ENCODE data around the gene SEC23IP. TPM values are rescaled to one million over a fixed set of nuclear protein-coding genes. Genes with fewer than 3 reads are reported as not detected.

Gene SEC23IP
- total RNA-seq, 3 donors from 2014 or later (not counting 1 experiment from before 2014, with no cell fraction given): 45.1 to 54.5 (median 49.4) TPM

DNA sequence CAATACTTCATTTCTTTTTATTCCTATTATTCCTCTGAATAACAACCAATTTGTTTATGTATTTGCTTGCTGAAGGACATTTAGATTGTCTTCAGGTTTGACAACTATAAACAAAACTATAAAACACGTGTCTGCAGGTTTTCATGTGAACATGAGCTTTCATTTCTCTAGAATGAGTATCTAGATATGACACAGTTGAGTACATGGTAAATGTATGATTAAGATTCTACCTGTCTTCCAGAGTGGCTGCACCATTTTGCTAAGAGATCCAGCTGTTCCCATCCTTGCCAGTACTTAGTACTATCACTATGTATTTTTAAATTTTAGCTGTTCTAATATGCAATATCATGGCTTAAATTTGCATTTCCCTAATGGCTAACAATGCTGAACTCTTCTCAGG lies 30.0 kb upstream of the SEC23IP start:
- Histone ChIP-seq H3K27ac (ENCODE audit: low read length) (no peak overlapping the region), H3K4me3 (ENCODE audit: low read length) (no peak overlapping the region), H3K36me3 (ENCODE audit: control insufficient read depth, insufficient read depth, low read length) (peaks cover 7% of the 10 kb centered on the region), H3K27me3 (ENCODE audit: control insufficient read depth, insufficient read depth, low read length) (no peaks in the 10 kb centered on the region), H3K9me3 (ENCODE audit: control insufficient read depth, insufficient read depth, low read length) (peaks cover 5% of the 10 kb centered on the region), H3K4me1 (ENCODE audit: control insufficient read depth, insufficient read depth, low read length) (no peaks in the 10 kb centered on the region)
- peaks cover 14% of the 10 kb centered on the region for H3K36me3 Mint-ChIP-seq
- DNase-seq (no peak), ATAC-seq (no peak)
- TF ChIP-seq, protein P1, sequence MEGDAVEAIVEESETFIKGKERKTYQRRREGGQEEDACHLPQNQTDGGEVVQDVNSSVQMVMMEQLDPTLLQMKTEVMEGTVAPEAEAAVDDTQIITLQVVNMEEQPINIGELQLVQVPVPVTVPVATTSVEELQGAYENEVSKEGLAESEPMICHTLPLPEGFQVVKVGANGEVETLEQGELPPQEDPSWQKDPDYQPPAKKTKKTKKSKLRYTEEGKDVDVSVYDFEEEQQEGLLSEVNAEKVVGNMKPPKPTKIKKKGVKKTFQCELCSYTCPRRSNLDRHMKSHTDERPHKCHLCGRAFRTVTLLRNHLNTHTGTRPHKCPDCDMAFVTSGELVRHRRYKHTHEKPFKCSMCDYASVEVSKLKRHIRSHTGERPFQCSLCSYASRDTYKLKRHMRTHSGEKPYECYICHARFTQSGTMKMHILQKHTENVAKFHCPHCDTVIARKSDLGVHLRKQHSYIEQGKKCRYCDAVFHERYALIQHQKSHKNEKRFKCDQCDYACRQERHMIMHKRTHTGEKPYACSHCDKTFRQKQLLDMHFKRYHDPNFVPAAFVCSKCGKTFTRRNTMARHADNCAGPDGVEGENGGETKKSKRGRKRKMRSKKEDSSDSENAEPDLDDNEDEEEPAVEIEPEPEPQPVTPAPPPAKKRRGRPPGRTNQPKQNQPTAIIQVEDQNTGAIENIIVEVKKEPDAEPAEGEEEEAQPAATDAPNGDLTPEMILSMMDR (IDR thresholded peaks at IDR 0.05): no peak
- no peak overlapping the region for H3K4me3 Mint-ChIP-seq
- H3K9me3 Mint-ChIP-seq: peaks cover 2 to 7% of the 10 kb centered on the region in 2 donors
- peak overlapping the region in 1 of 2 donors; percentile 46 for H3K27ac Mint-ChIP-seq
- peaks cover 43 to 53% of the 10 kb centered on the region in 2 donors for H3K4me1 Mint-ChIP-seq
- intact Hi-C loops (cut with micrococcal nuclease): no loop called here
- 60% methylated on average over 1 of the region's 1 CpG for WGBS (ENCODE audit: insufficient coverage)
- H3K27me3 Mint-ChIP-seq (ENCODE audit: low read depth in 2 of 2): no peaks in the 10 kb centered on the region

DNA sequence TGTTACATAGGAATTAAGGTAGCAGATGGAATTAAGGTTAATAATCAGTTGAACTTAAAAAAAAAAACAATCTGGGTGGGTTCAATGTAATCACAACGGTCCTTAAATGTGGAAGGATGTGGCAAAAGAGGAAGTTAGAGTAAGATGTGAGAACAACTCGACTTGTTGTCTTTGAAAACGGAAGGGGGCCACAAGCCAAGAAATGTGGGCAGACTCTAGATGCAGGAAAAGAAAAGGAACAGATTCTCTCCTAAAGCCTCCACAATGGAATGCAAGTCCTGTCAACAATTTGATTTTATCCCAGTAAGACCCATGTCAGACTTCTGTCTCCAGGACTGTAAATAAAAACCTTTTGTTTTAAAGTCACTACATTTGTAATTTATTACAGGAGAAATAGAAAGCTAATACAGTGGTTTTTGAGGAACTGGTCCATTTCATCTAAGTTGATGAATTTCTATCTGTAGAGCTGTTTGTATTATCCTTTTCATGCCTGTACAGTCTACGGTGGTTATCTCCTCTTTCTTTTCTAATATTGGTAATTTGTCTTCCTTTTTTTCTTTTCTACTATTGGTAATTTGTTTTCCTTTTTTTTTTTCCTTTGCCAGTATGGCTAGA lies 28.5 kb upstream of the SEC23IP start:
- peaks cover 53 to 63% of the 10 kb centered on the region in 2 donors for H3K4me1 Mint-ChIP-seq
- peaks cover 14% of the 10 kb centered on the region for H3K36me3 Mint-ChIP-seq
- intact Hi-C loops (cut with micrococcal nuclease): no loop called here
- no peak for ATAC-seq
- no peaks in the 10 kb centered on the region for H3K27me3 Mint-ChIP-seq (ENCODE audit: low read depth in 2 of 2)
- H3K4me1 ChIP-seq (ENCODE audit: control insufficient read depth, insufficient read depth, low read length): no peaks in the 10 kb centered on the region
- no peaks in the 10 kb centered on the region for H3K27me3 ChIP-seq (ENCODE audit: control insufficient read depth, insufficient read depth, low read length)
- TF ChIP-seq, protein P1 (IDR thresholded peaks at IDR 0.05): no peak
- peaks cover 5% of the 10 kb centered on the region for H3K9me3 ChIP-seq (ENCODE audit: control insufficient read depth, insufficient read depth, low read length)
- no peak for DNase-seq
- WGBS (ENCODE audit: insufficient coverage): 6% methylated on average over 2 of the region's 4 CpGs
- H3K4me3 Mint-ChIP-seq: no peak overlapping the region
- no peak overlapping the region for H3K4me3 ChIP-seq (ENCODE audit: low read length)
- H3K27ac Mint-ChIP-seq: peak overlapping the region; percentile 2 to 41
- peaks cover 2 to 7% of the 10 kb centered on the region in 2 donors for H3K9me3 Mint-ChIP-seq
- H3K36me3 ChIP-seq (ENCODE audit: control insufficient read depth, insufficient read depth, low read length): no peaks in the 10 kb centered on the region
- no peak overlapping the region for H3K27ac ChIP-seq (ENCODE audit: low read length)

DNA sequence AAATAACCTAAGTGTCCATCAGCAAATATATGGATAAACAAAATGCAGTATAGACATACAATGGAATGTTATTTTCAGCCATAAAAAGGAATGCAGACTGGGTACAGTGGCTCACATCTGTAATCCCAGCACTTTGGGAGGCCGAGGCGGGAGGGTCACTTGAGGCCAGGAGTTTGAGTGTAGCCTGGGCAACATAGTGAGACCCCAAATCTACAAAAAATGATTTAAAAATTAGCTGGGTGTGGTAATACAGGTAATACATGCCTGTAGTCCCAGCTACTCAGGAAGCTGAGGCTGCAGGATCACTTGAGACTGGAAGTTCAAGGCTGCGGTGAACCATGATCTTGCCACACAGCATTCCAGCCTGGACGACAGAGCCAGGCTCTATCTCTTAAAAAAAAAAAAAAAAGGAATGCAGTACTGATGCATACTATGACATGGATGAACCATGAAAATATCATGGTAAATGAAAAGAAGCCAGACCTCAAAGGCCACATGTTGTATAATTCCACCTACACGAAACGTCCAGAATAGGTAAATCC lies 26.8 kb upstream of the SEC23IP start:
- Histone ChIP-seq H3K4me1 (ENCODE audit: control insufficient read depth, insufficient read depth, low read length) (no peaks in the 10 kb centered on the region), H3K9me3 (ENCODE audit: control insufficient read depth, insufficient read depth, low read length) (peaks cover 5% of the 10 kb centered on the region), H3K27me3 (ENCODE audit: control insufficient read depth, insufficient read depth, low read length) (no peaks in the 10 kb centered on the region), H3K27ac (ENCODE audit: low read length) (no peak overlapping the region), H3K36me3 (ENCODE audit: control insufficient read depth, insufficient read depth, low read length) (no peaks in the 10 kb centered on the region), H3K4me3 (ENCODE audit: low read length) (no peak overlapping the region)
- TF ChIP-seq, protein P1 (IDR thresholded peaks at IDR 0.05): no peak
- intact Hi-C loops (cut with micrococcal nuclease): no loop called here
- H3K4me1 Mint-ChIP-seq: peaks cover 48 to 59% of the 10 kb centered on the region in 2 donors
- H3K27ac Mint-ChIP-seq: no peak overlapping the region
- no peak overlapping the region for H3K4me3 Mint-ChIP-seq
- H3K9me3 Mint-ChIP-seq: peaks cover 2 to 7% of the 10 kb centered on the region in 2 donors
- ATAC-seq: no peak
- DNase-seq: no peak
- 96% methylated on average over 6 of the region's 6 CpGs for WGBS (ENCODE audit: insufficient coverage)
- H3K27me3 Mint-ChIP-seq (ENCODE audit: low read depth in 2 of 2): no peaks in the 10 kb centered on the region
- H3K36me3 Mint-ChIP-seq: peaks cover 14% of the 10 kb centered on the region

Data from natural killer cell (primary cell).